SHP77 treated with DMSO at 0.1 percent for 48 hours (cell line): Measurements from ENCODE around the gene KRT16.
"Not testable (repeated sequence)": the region's sequence is repeated elsewhere in the genome, so short reads cannot be mapped to it uniquely, and the experiment has no call there.

Source experiments
- DNase-seq: peaks from one replicate; lab custom pipeline; 2025; lab: John Stamatoyannopoulos, UW

KRT16 gene

DNA sequence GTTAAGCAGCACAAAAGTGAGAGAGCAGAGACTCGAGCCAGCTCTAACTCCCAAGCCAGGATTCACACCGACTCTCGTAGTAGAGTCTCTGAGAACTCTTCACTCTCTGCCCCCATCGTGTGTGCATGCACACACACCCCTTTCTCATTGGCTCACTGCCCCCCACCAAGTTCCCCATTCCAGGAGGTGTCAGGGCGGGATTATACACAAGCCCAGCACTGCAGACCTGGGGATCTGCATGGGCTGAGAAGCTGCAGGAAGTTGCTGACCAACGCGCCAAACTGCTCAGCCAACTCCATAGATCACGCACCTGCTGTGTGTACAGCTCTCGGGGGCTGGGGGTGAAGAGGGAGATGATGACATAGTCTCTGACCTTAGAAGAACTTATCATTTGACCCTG, 2.2 kb upstream of the KRT16 start:
- DNase-seq, result not testable (repeated sequence)

DNA sequence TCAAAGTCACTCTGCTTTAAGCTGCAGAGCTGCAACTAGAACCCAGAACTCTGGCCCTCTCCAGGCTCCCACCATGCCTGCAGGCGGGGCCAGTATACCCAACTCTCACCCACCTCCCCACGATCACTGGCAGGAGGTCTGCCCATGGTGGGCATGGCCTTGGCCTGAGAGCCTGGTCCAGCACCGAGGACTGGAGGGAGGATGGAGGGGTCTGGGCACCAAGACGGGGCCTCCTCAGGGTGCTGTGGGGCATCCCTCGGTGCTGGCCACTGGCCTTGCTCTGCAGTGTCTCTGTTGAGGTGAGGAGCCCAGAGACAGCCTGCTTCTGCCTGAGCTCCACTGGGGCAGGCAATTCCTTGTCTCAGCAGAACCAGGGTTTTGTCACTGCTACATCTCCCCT, 1.5 kb upstream of the KRT16 start:
- DNase-seq, result no peak

GRCh38 chr17:41613277-41614082, 913 bp upstream of the KRT16 start:
- DNase-seq, result no peak

DNA sequence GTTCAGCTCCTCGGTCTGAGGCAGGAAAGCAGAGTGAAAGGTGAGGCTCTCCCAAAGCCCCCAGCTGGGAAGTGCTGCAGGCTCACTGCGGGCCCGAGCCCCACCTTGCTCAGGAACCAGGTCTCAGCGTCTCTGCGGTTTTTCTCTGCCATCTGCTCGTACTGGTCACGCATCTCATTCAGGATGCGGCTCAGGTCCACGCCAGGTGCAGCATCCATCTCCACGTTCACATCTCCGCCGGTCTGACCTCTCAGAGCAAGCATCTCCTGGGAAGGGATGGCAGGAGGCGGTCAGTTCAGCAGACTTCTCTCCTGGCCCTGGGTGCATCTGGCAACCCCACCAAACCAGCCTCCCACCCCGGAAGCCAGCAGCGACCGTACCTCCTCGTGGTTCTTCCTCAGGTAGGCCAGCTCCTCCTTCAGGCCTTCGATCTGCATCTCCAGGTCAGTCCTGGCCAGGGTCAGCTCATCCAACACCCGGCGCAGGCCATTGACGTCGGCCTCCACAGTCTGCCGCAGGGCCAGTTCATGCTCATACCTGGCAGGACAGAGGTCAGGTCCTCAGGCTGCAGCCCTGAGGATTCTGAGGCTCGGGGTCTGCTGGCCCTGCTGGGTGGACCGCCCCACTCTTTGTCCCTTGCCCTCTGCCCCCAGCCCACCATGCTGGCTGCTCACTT, 1.5 kb downstream of the KRT16 start:
- DNase-seq, result no peak

GRCh38 chr17:41610061-41610517, 2.5 kb downstream of the KRT16 start:
- not testable (repeated sequence) for DNase-seq

DNA sequence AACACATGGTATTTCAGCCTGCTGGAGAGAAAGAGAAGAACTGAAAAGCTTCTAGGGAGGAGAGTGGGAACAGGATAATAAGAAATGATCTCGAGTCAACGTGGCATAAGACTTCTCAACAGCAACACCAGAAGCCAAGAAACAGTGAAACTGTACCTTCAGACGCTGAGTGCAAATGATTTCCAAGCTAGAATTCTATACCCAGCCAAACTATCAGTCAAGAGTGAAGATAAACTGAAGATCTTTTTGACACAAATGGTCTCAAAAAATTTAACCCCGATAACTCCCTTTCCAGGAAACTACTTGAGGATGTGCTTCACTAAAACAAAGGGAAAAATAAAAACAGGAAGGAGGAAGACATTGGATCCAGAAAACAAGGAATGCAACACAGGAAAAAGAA, 5.6 kb downstream of the KRT16 start:
- DNase-seq, result not testable (repeated sequence)

- no peak for DNase-seq
Observed at GRCh38 chr17:41602524-41602923, 10.0 kb downstream of the KRT16 start.

DNA sequence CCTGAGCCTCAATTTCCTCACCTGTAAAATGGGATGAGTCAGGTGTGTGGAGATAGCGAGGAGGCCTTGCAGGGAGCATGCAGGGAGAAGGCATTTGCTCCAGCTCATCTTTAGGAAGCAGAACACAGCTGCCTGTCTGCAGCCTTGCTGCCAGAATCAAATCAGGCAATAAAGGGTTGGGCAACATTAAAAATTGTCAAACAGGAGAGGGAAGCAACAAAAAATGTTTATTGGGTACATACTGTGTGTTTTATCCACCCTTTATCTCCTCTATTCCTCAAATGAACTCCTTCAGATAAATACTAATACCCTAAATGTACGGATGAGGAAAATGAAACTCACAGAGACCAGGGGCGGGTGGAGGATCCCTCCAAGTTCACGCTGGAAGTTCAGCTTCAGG, 12.2 kb downstream of the KRT16 start:
- no peak for DNase-seq

DNA sequence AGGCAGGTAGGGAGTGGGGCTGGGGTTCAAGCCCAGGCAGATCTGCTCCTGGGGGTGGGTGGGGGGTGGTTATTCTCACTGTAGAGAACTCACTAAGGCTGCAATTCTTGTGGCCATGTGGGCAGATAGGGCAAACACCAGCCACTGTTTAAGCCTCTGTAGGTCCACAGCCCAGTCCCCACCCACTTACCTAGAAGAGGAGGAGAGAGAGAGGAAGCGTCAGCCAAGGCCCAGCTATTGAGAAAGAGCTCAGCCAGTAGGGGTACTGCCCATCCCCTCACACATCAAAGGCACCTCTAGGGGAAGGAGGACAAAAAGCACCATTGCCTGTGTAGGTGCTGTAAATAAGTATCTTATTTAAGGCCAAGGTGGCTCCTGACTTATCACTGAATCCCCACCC, 12.9 kb downstream of the KRT16 start:
- DNase-seq, result no peak

- no peak for DNase-seq
Observed at GRCh38 chr17:41595585-41595984, 17.0 kb downstream of the KRT16 start.

DNA sequence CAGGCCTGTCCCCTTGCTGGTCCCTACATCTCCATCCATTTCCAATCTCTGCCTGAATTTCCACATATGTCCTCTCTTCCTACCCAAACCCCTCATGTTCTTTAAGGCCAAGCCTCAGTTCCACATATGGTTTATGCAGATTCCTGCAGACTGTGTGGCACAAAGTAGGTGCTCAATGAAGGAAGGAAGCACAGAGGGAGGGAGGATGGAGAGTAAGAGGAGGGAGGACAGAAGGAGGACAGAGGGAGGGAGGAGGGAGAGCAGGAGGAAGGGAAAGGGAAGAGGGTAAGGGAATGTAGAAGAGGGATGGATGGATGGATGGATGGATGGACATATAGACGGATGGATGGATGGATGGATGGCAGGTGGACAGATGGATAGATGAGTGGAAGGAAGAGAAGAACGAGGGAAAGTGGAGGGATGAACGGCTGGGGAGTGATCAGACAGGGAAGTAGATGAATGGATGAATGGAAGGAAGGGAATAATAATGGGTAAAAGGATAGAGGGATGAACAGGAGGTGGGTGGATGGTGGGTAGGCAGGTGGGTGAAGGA, 18.1 kb downstream of the KRT16 start:
- DNase-seq, result no peak

GRCh38 chr17:41593306-41593981, 19.1 kb downstream of the KRT16 start:
- DNase-seq, result no peak

- no peak for DNase-seq
Observed at GRCh38 chr17:41592601-41593305, 19.8 kb downstream of the KRT16 start.

DNA sequence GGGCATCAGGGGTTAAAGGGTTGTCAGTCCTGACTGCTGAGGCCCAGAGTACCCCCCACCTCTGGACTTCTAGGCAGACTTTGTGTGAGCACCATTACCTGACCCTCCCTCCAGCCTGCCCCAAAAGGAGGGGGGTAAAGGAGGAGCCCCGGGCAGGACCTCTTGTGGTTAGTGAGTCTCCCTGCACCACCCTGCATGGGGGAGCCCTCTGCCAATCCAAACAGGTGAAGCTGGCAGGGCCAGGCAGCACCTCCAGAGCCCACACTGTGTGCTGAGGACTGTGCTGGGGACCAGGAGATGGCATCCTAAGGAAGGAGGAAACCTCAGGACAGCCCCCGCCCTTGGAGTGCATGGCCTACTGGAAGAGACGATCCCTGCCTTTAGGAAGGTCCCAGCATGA, 23.3 kb downstream of the KRT16 start:
- DNase-seq, result no peak

DNA sequence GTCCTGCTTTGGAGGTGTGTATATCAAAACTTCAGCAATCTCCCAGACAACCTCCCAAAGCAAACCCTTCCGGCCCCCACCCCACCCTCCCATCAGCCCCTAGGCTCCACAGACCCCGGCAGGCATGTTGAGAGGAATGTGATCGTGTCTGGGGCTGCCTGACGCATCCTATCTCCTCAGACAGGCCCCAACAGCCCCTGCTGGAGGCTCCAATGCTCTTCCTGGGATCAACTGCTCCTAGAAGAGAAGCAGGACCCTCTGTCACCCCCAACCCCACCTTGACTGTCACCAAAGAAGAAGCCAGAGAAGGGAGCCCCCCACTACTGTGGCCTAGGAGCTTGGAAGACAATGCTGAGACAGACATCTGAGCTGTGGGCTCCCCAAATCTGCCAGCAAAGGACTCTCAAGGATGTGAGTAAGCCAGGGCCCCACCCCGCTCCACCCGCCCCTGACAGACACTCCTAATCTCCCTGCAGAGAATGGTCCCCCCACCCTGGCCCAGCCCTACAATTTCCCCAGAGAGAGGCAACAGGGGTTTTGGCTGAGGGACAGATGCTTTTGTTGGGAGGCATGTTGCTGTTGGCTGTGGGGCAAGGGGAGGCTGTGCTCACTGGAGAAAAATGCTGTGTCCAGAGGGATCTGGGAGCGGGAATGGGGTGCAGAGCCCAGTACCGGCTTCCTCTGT, 24.3 kb downstream of the KRT16 start:
- no peak for DNase-seq

DNA sequence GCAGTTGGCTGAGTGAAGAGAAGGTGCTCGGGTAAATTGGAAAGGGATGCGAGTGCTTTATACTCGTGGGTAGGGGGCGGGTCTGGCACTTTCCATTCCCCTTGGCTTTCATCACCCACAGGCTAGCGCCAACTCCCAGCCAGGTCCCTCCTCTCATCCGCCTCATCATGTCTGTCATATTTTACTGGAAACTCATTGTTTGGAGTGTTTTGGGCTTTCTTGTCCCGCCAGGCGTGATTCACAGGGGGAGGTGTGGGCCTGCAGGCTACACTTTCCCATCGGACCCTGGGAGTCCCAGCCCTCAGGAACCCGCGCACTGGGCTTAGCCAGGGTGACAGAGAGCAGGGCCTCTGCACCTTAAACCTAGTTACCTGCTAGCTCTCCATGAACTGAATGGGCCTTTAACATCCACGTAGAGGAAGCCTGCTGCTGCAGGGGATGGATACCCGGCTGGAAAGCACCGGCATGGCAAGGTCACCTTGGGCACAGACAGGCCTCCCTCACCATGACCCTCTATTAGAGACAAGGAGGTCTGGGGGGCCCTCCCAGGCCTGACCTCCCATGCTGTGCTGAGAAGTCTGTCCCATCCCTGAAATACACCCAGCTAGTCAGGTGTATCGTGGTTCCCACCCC, 25.6 kb downstream of the KRT16 start, which contains the start of gene KRT14:
TSS of gene KRT14 (minus strand) at position 33 of the 633 bp plus-strand sequence. CDS start 61 bp downstream, outside the sequence.
- no peak for DNase-seq

- DNase-seq, result no peak
Observed at GRCh38 chr17:41585301-41586056, 27.1 kb downstream of the KRT16 start.

- not testable (repeated sequence) for DNase-seq
Observed at GRCh38 chr17:41584331-41584927, 28.1 kb downstream of the KRT16 start.
